B cell (primary cell): Measurements from ENCODE around the gene CTIF. TPM values are rescaled to one million over a fixed set of nuclear protein-coding genes. Genes with fewer than 3 reads are reported as not detected.

Experiments
- ATAC-seq: fragments of 200-7000 bp; cut with Tn5 transposase; one replicate; pipeline ENCODE4 v1.10.0; 2021; ENCODE audit warnings: low read depth, mild to moderate bottlenecking, moderate number of reproducible peaks, moderate library complexity
- CTCF ChIA-PET: fragments of 350-600 bp; sonication (Branson Sonifier 250); formaldehyde crosslinking; loops from one replicate; lab custom pipeline; 2021; ENCODE audit warnings: antibody characterized with exemption, inconsistent platforms; lab: Charles Lee
- POLR2A ChIA-PET: fragments of 350-600 bp; sonication (Branson Sonifier 250); formaldehyde crosslinking; loops from one replicate; lab custom pipeline; 2021; ENCODE audit warnings: antibody characterized with exemption; lab: Charles Lee
- DNase-seq: peaks from one replicate; pipeline ENCODE4 v3.0.0; 2013
- H2AFZ ChIP-seq: 2 replicates; pipeline ENCODE4 v1.6.1; 2012; ENCODE audit warnings: mild to moderate bottlenecking, low read depth, low read length; ENCODE audit not compliant: insufficient read depth, poor library complexity, severe bottlenecking
- H3K27ac ChIP-seq, 2 donors: 1 replicate in 1 of 2; 2 replicates in 1 of 2; pipeline ENCODE4 v1.5.1; 2012 to 2013; ENCODE audit warnings: low read length in 2 of 2, mild to moderate bottlenecking in 2 of 2, moderate library complexity in 1 of 2
- H3K27me3 ChIP-seq, 4 experiments: fragments of 200-600 bp in 1 of 4; sonication (generic) in 1 of 4; replicated peaks in 1 of 4; 1 replicate in 2 of 4; 2 replicates in 2 of 4; pipeline versions ENCODE4 v1.6.1 to v1.7.0; 2013 to 2016; ENCODE audit warnings: low read length in 3 of 4, mild to moderate bottlenecking in 2 of 4, mixed read lengths in 1 of 4, moderate library complexity in 1 of 4; ENCODE audit not compliant: insufficient read depth in 4 of 4, control insufficient read depth in 3 of 4; ENCODE audit errors: control extremely low read depth in 1 of 4
- H3K36me3 ChIP-seq, 2 experiments: replicated peaks in 1 of 2; 1 replicate in 1 of 2; 2 replicates in 1 of 2; pipeline versions ENCODE4 v1.6.1 to v1.7.1; 2013; ENCODE audit warnings: low read length in 1 of 2; ENCODE audit not compliant: insufficient read depth in 2 of 2, control insufficient read depth in 1 of 2; ENCODE audit errors: control extremely low read depth in 1 of 2, extremely low read depth in 1 of 2
- H3K4me1 ChIP-seq, 2 donors: fragments of 200-600 bp in 1 of 2; sonication (generic) in 1 of 2; 1 replicate in 1 of 2; 2 replicates in 1 of 2; pipeline versions ENCODE4 v1.5.1 to v1.6.1; 2013 to 2017; ENCODE audit warnings: low read length in 2 of 2; ENCODE audit not compliant: control insufficient read depth in 2 of 2, insufficient read depth in 2 of 2
- H3K4me2 ChIP-seq: replicated peaks from 2 replicates; pipeline ENCODE3; 2012; ENCODE audit warnings: mild to moderate bottlenecking, low read depth, low read length; ENCODE audit not compliant: poor library complexity, severe bottlenecking
- H3K4me3 ChIP-seq, 5 experiments: fragments of 200-600 bp in 1 of 5; sonication (generic) in 1 of 5; 1 replicate in 3 of 5; 2 replicates in 2 of 5; pipeline versions ENCODE4 v1.5.1 to v1.7.0; 2011 to 2016; ENCODE audit warnings: low read length in 4 of 5, mild to moderate bottlenecking in 4 of 5, low read depth in 2 of 5, control low read depth in 1 of 5, moderate library complexity in 1 of 5; ENCODE audit not compliant: insufficient read depth in 1 of 5; ENCODE audit errors: control extremely low read depth in 1 of 5, extremely low read depth in 1 of 5
- H3K79me2 ChIP-seq: fragments of 200-600 bp; sonication (generic); one replicate; pipeline ENCODE4 v1.6.0; 2016; ENCODE audit warnings: low read length; ENCODE audit not compliant: control insufficient read depth, insufficient read depth
- H3K9ac ChIP-seq: fragments of 200-600 bp; sonication (generic); 2 replicates; pipeline ENCODE4 v1.6.1; 2017; ENCODE audit warnings: mild to moderate bottlenecking, low read length, moderate library complexity
- H3K9me3 ChIP-seq, 3 donors: one replicate each; pipeline versions ENCODE4 v1.6.1 to v1.7.1; 2013; ENCODE audit warnings: low read length in 2 of 3; ENCODE audit not compliant: control insufficient read depth in 2 of 3, insufficient read depth in 1 of 3; ENCODE audit errors: control extremely low read depth in 1 of 3
- H4K20me1 ChIP-seq: 2 replicates; pipeline ENCODE4 v1.6.0; 2012; ENCODE audit warnings: mild to moderate bottlenecking, low read length; ENCODE audit not compliant: insufficient read depth, control insufficient read depth, poor library complexity, severe bottlenecking
- H3K27ac Mint-ChIP-seq: one replicate; pipeline ENCODE4 v1.8.0; 2021; ENCODE audit warnings: mixed read lengths
- H3K27me3 Mint-ChIP-seq: one replicate; pipeline ENCODE4 v1.8.0; 2021; ENCODE audit warnings: mixed read lengths
- H3K4me1 Mint-ChIP-seq: one replicate; pipeline ENCODE4 v1.8.0; 2021; ENCODE audit warnings: mixed read lengths
- H3K4me3 Mint-ChIP-seq: one replicate; pipeline ENCODE4 v1.8.0; 2021; ENCODE audit warnings: mixed read lengths
- H3K9me3 Mint-ChIP-seq: one replicate; pipeline ENCODE4 v1.8.0; 2022; ENCODE audit warnings: mixed read lengths; ENCODE audit not compliant: insufficient read depth
- EZH2 ChIP-seq: IDR thresholded peaks from 2 replicates; pipeline ENCODE4 v1.6.1; 2012; ENCODE audit warnings: borderline replicate concordance, low read depth, mild to moderate bottlenecking, moderate library complexity, low read length; ENCODE audit not compliant: insufficient read depth, poor library complexity, severe bottlenecking
- WGBS: methylation state at CpG from one replicate; pipeline ENCODE4 v1.1.5; 2013; ENCODE audit warnings: missing lambda C conversion rate; ENCODE audit not compliant: insufficient coverage; 5-methylcytosine and 5-hydroxymethylcytosine counted together
- intact Hi-C: fragments of 100-400 bp; cut with micrococcal nuclease; formaldehyde crosslinking; loops from one replicate; pipeline ENCODE4 v1.10.0; 2022
- polyA plus RNA-seq: library from polyadenylated mRNA; depleted of rRNA; stranded (reverse); fragments of >200 nt; gene quantifications from 2 replicates; pipeline ENCODE4 v1.2.3, GENCODE V29; 2012
- total RNA-seq, 2 donors: library from RNA; stranded (reverse); fragments of 120-200 nt in 1 of 2; gene quantifications; 1 replicate in 1 of 2; 2 replicates in 1 of 2; pipeline versions ENCODE4 v1.2.3 to v1.2.4, GENCODE V29; 2013 to 2022
- TF ChIP-seq, protein P1 (sequence below): fragments of 200-600 bp; IDR thresholded peaks from one replicate; pipeline ENCODE4 v1.8.0; 2022; ENCODE audit warnings: antibody characterized with exemption, mild to moderate bottlenecking

CTIF gene
- total and polyA plus RNA-seq, 2 donors (not counting 1 experiment from before 2014, with no cell fraction given), result 3.6 to 16.2 TPM

- 100% methylated on average over 1 of the region's 1 CpG for WGBS
- intact Hi-C loops, result no loop called here
- CTCF ChIA-PET, result no interaction called here
These were observed 27.8 kb downstream of the CTIF start for GRCh38 chr18:48566589-48566988.

GRCh38 chr18:48567388-48567787 is 28.6 kb downstream of the CTIF start:
- DNase-seq (no peak), ATAC-seq (no peak)
- H3K27ac ChIP-seq, result no peak overlapping the region
- CTCF ChIA-PET, result no interaction called here
- H3K36me3 ChIP-seq, result no peaks in the 10 kb centered on the region
- POLR2A ChIA-PET, result no interaction called here
- no peak overlapping the region for H3K9ac ChIP-seq
- no peak overlapping the region for H2AFZ ChIP-seq
- Mint-ChIP-seq H3K27me3 (no peaks in the 10 kb centered on the region), H3K27ac (no peak overlapping the region), H3K4me3 (no peak overlapping the region), H3K4me1 (no peaks in the 10 kb centered on the region), H3K9me3 (no peaks in the 10 kb centered on the region)
- no peaks in the 10 kb centered on the region for H3K79me2 ChIP-seq
- 67% methylated on average over 3 of the region's 3 CpGs for WGBS
- peaks cover 0 to 15% (median 0%) of the 10 kb centered on the region in 3 donors for H3K9me3 ChIP-seq
- TF ChIP-seq, protein P1, sequence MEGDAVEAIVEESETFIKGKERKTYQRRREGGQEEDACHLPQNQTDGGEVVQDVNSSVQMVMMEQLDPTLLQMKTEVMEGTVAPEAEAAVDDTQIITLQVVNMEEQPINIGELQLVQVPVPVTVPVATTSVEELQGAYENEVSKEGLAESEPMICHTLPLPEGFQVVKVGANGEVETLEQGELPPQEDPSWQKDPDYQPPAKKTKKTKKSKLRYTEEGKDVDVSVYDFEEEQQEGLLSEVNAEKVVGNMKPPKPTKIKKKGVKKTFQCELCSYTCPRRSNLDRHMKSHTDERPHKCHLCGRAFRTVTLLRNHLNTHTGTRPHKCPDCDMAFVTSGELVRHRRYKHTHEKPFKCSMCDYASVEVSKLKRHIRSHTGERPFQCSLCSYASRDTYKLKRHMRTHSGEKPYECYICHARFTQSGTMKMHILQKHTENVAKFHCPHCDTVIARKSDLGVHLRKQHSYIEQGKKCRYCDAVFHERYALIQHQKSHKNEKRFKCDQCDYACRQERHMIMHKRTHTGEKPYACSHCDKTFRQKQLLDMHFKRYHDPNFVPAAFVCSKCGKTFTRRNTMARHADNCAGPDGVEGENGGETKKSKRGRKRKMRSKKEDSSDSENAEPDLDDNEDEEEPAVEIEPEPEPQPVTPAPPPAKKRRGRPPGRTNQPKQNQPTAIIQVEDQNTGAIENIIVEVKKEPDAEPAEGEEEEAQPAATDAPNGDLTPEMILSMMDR, result no peak
- TF ChIP-seq EZH2, result no peak
- H3K27me3 ChIP-seq, result no peaks in the 10 kb centered on the region
- H4K20me1 ChIP-seq, result no peaks in the 10 kb centered on the region
- intact Hi-C loops, result no loop called here
- no peak overlapping the region for H3K4me2 ChIP-seq
- H3K4me3 ChIP-seq, result no peak overlapping the region
- no peaks in the 10 kb centered on the region for H3K4me1 ChIP-seq

More at GRCh38 chr18:48566589-48566988, 27.8 kb downstream of the CTIF start:
- H3K27ac Mint-ChIP-seq, result no peak overlapping the region
- no peak overlapping the region for H3K4me3 Mint-ChIP-seq
- no peaks in the 10 kb centered on the region for H3K79me2 ChIP-seq
- no peaks in the 10 kb centered on the region for H3K36me3 ChIP-seq
- no peak overlapping the region for H3K4me2 ChIP-seq
- H2AFZ ChIP-seq, result no peak overlapping the region
- H3K27me3 Mint-ChIP-seq, result no peaks in the 10 kb centered on the region
- H4K20me1 ChIP-seq, result no peaks in the 10 kb centered on the region
- no peaks in the 10 kb centered on the region for H3K4me1 Mint-ChIP-seq
- H3K9me3 ChIP-seq, result peaks cover 0 to 15% (median 0%) of the 10 kb centered on the region in 3 donors
- POLR2A ChIA-PET, result no interaction called here
- H3K4me1 ChIP-seq, result no peaks in the 10 kb centered on the region
- no peak overlapping the region for H3K27ac ChIP-seq
- H3K9ac ChIP-seq, result no peak overlapping the region
- no peaks in the 10 kb centered on the region for H3K9me3 Mint-ChIP-seq
- TF ChIP-seq, protein P1, result no peak
- TF ChIP-seq EZH2, result no peak
- DNase-seq (no peak), ATAC-seq (no peak)
- H3K27me3 ChIP-seq, result no peaks in the 10 kb centered on the region
- no peak overlapping the region for H3K4me3 ChIP-seq
